Osteocyte (in vitro differentiated cells): ENCODE results near the gene SLC17A4. TPM values are rescaled to one million over a fixed set of nuclear protein-coding genes. Genes with fewer than 3 reads are reported as not detected.
A peak's percentile ranks its signal among the peaks of the same experiment; 100 is the strongest.

Experiments used
- DNase-seq: peaks from one replicate; pipeline ENCODE4 v3.0.0; 2021; ENCODE audit warnings: mixed read lengths; ENCODE audit not compliant: unreplicated experiment; ENCODE audit errors: extremely low spot score
- H3K27ac Mint-ChIP-seq: one replicate; pipeline ENCODE4 v1.8.0; 2021; ENCODE audit warnings: mild to moderate bottlenecking, mixed read lengths; ENCODE audit not compliant: unreplicated experiment
- H3K27me3 Mint-ChIP-seq: one replicate; pipeline ENCODE4 v1.8.0; 2021; ENCODE audit warnings: mixed read lengths; ENCODE audit not compliant: unreplicated experiment
- H3K36me3 Mint-ChIP-seq: one replicate; pipeline ENCODE4 v1.8.0; 2021; ENCODE audit warnings: mixed read lengths; ENCODE audit not compliant: unreplicated experiment
- H3K4me1 Mint-ChIP-seq: one replicate; pipeline ENCODE4 v1.8.0; 2021; ENCODE audit warnings: mixed read lengths; ENCODE audit not compliant: unreplicated experiment
- H3K4me3 Mint-ChIP-seq: one replicate; pipeline ENCODE4 v1.8.0; 2021; ENCODE audit warnings: mild to moderate bottlenecking, moderate library complexity, mixed read lengths; ENCODE audit not compliant: unreplicated experiment
- H3K9me3 Mint-ChIP-seq: one replicate; pipeline ENCODE4 v1.8.0; 2021; ENCODE audit warnings: mixed read lengths; ENCODE audit not compliant: unreplicated experiment
- total RNA-seq: library from RNA; stranded (reverse); gene quantifications from 2 replicates; pipeline ENCODE4 v1.2.1, GENCODE V29; 2021
- TF ChIP-seq, protein P1 (sequence below): fragments of 200-600 bp; sonication (generic); IDR thresholded peaks from 2 replicates; pipeline ENCODE4 v1.5.0; 2021; ENCODE audit warnings: antibody characterized with exemption, mild to moderate bottlenecking, moderate library complexity

The SLC17A4 gene
- total RNA-seq, 1 donor from 2014 or later: not detected

DNA sequence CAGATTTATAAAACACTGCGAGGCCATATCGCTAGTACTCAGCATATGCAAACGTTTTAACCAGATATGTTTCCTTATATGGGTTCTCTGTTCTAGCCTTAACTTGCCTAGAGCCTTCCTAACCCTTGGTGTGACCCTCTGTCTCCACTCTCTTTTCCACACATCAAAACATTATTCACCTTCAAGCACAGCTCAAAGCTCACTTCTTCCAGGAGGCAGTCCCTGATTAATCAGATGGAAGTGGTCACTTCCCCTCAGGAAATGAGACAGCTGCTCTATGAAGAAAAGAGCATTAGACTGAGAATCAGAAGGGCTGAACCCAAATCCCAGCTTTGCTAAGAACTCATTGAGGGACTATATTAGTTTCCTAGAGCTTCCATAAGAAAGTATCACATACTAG, 39.8 kb upstream of the SLC17A4 start:
- Mint-ChIP-seq H3K4me1 (peaks cover 2% of the 10 kb centered on the region), H3K9me3 (no peaks in the 10 kb centered on the region), H3K27me3 (peaks cover 8% of the 10 kb centered on the region), H3K4me3 (no peak overlapping the region), H3K27ac (no peak overlapping the region), H3K36me3 (no peaks in the 10 kb centered on the region)
- no peak for DNase-seq
- TF ChIP-seq, protein P1, sequence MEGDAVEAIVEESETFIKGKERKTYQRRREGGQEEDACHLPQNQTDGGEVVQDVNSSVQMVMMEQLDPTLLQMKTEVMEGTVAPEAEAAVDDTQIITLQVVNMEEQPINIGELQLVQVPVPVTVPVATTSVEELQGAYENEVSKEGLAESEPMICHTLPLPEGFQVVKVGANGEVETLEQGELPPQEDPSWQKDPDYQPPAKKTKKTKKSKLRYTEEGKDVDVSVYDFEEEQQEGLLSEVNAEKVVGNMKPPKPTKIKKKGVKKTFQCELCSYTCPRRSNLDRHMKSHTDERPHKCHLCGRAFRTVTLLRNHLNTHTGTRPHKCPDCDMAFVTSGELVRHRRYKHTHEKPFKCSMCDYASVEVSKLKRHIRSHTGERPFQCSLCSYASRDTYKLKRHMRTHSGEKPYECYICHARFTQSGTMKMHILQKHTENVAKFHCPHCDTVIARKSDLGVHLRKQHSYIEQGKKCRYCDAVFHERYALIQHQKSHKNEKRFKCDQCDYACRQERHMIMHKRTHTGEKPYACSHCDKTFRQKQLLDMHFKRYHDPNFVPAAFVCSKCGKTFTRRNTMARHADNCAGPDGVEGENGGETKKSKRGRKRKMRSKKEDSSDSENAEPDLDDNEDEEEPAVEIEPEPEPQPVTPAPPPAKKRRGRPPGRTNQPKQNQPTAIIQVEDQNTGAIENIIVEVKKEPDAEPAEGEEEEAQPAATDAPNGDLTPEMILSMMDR: no peak

DNA sequence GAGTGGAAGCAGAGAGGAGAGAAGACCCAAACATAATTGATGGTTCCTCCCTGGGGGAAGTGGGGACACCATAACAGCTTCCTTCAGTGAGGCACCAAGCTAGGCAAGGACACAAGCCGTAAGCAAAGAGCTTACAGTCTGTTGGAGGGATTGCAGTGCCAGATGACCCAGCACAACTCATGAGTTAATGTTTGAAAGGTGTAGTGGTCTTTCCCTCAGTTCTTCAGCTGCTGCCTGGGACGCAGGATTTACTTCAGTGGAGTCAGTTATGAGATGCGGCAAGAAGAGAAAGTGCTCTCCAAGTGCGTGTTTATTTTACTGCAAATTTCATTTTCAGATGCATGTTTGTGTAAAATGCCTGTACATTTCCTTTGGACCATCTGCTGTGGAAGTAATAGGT, 38.7 kb upstream of the SLC17A4 start:
- Mint-ChIP-seq H3K27ac (no peak overlapping the region), H3K4me1 (peaks cover 2% of the 10 kb centered on the region), H3K27me3 (peaks cover 12% of the 10 kb centered on the region), H3K4me3 (no peak overlapping the region), H3K9me3 (no peaks in the 10 kb centered on the region), H3K36me3 (no peaks in the 10 kb centered on the region)
- TF ChIP-seq, protein P1: no peak
- DNase-seq: no peak

DNA sequence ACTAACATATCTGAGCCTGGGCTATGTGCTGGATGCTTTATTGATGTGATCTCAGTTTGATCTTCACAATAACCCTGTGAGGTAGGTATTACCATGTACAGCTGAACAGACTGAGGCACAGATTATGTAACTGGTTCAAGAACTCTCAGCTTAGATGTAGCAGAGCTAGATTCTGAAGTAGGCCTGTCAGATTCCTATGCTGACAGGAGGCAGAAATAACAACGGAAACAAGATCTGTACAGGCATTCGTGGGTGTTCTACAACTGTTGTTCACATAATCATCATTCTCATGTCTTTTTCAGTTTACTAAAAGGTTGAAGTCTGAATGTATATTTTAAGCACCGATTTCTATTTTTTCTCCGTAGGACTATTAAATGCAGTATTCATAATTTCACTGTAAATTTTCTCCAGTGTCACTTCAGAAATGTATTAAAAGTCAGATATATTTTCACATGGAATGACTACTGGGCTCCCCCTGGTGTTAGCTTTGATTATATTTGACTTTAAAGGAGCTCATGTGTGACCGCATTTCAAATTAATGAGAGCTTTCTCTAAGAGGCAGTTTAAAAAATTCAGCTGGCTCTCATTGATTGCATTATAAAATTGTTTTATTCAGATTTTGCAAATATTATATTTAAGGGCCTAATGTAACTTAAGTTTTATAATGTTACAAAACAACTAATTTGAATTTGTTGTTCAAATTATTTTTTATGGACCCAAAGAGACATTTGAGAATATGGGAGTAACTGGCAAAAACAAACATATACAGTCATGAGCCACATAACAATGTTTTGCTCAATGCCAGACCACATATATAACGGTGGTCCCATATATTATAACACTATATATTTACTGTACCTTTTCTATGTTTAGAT, 36.4 kb upstream of the SLC17A4 start:
- Mint-ChIP-seq H3K9me3 (no peaks in the 10 kb centered on the region), H3K27ac (no peak overlapping the region), H3K4me3 (no peak overlapping the region), H3K36me3 (no peaks in the 10 kb centered on the region), H3K27me3 (peaks cover 19% of the 10 kb centered on the region), H3K4me1 (peaks cover 2% of the 10 kb centered on the region)
- TF ChIP-seq, protein P1: peak; percentile 69
- DNase-seq: no peak

GRCh38 chr6:25726122-25726911, 28.2 kb upstream of the SLC17A4 start:
- Mint-ChIP-seq H3K27me3 (peaks cover 17% of the 10 kb centered on the region), H3K9me3 (no peaks in the 10 kb centered on the region), H3K27ac (no peak overlapping the region), H3K36me3 (no peaks in the 10 kb centered on the region), H3K4me3 (no peak overlapping the region), H3K4me1 (no peaks in the 10 kb centered on the region)
- DNase-seq: no peak
- TF ChIP-seq, protein P1: no peak

DNA sequence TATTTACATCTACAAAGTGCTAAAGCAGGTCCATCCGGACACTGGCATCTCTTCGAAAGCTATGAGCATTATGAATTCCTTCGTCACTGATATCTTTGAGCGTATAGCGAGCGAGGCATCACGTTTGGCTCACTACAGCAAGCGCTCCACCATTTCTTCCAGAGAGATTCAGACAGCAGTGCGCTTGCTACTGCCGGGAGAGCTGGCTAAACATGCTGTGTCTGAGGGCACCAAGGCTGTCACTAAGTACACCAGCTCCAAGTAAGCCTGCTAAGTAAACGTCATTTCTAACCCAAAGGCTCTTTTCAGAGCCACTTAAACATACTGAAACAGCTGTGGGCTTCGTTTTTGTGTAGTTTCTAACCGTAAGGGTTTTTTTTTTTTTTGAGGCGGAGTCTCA, 27.5 kb upstream of the SLC17A4 start:
- Mint-ChIP-seq H3K27me3 (peaks cover 17% of the 10 kb centered on the region), H3K27ac (no peak overlapping the region), H3K4me1 (no peaks in the 10 kb centered on the region), H3K4me3 (no peak overlapping the region), H3K36me3 (no peaks in the 10 kb centered on the region), H3K9me3 (no peaks in the 10 kb centered on the region)
- TF ChIP-seq, protein P1: no peak
- no peak for DNase-seq
